GM19372 (cell line): Measurements from ENCODE around the gene GRID2.

Experiments used
- ATAC-seq: cut with Tn5 transposase; IDR thresholded peaks from one replicate; pipeline ENCODE4 v1.9.1; 2021; ENCODE audit warnings: mild to moderate bottlenecking, low read depth, moderate library complexity; ENCODE audit not compliant: unreplicated experiment

The GRID2 gene

GRCh38 chr4:93718233-93718632, 1414.5 kb downstream of the GRID2 start:
- ATAC-seq: no peak

- ATAC-seq: no peak
These were observed 1415.8 kb downstream of the GRID2 start for GRCh38 chr4:93719552-93719951.

GRCh38 chr4:93722446-93722845, 1418.7 kb downstream of the GRID2 start:
- ATAC-seq: no peak

- ATAC-seq: no peak
These were observed 1426.5 kb downstream of the GRID2 start for GRCh38 chr4:93730251-93730650.

GRCh38 chr4:93730760-93731159, 1427.0 kb downstream of the GRID2 start:
- no peak for ATAC-seq

DNA sequence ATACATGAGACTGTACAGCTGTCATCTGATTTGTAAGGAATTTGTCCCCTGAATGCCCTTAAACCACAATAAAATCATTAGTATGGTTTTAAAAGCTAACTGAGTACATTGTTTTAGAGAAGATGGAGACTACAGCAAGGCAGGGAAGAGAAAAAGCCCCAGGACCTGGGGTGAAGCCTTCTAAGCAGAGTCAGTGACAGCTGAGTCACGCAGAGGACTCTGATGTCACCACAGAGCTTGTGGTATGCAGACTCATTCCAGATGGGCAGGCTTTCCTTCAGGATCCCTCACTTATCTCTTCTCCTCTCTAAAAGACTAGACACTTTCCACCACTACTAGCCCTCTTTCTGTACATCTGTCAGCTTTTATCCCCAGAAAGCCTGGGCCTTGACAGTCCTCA, 1427.7 kb downstream of the GRID2 start:
- ATAC-seq: no peak

DNA sequence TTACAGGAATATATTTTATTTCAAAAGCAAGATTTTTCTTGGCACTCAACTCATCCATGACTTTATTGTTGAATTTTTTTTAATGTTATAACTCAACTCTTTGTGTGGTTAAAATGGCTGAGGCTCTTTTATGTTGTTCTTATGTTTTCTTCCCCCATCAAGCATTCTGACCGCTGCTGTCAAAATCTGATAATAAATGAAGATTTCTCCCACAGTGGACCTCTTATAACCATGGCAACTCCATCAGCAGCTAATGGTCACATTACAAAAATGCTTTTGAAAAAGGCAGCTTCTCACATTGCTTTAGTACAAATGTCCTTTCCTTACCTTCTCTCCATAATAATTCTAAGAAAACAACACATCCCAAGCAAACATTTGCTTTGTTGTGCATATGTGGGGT, 1428.7 kb downstream of the GRID2 start:
- no peak for ATAC-seq

GRCh38 chr4:93740890-93741289, 1437.1 kb downstream of the GRID2 start:
- ATAC-seq: no peak

DNA sequence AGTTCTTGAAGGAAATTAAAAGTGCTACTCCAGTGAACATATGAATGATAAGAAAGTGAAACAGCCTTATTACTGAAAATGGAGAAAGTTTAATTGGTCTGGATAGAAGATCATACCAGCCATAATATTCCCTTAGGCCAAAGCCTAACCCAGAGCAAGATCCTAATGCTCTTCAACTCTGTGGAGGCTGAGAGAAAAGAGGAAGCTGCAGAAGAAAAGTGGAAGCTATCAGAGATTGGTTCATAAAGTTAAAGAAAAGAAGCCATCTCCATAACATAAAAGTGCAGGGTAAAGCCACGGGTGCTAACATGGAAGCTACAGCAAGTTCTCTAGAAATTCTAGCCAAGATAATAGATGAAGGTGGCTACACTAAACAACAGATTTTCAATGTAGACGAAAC, 1439.3 kb downstream of the GRID2 start:
- no peak for ATAC-seq

GRCh38 chr4:93743635-93744034, 1439.9 kb downstream of the GRID2 start:
- no peak for ATAC-seq

DNA sequence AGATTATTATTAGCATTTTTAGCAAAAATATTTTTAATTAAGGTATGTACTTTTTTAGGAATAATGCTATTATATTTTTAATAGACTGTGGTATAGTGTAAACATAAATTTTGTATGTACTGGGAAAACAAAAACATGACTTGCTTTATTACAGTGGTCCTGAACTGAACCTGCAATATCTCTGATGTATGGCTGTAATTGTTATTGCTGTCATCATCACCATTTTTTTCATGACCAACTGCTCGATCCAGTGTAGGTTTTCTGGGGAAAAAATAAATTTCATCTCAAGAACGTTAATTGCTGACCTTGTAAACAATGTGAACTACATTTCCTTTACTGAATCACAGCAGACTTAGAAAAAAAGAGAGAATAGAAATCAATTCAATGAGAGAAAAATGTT, 1441.2 kb downstream of the GRID2 start:
- no peak for ATAC-seq

DNA sequence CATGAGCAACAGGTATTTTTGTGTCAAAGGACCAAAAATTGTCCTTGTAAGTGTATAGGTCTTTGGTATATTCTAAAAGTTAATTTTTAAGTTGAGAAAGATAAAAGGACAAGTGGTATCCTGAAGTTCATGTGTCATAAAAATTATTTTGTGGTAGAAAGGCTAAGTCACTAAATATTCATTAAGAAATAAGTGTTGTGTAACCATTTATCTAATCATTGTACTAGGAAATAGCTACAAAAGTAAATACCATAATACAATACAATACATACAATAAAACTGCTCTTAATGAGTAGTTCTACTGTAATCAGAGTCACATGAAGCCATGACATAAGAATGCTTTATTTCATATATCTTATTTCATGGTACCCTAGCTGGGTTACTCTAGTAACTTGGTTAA, 1442.3 kb downstream of the GRID2 start:
- no peak for ATAC-seq

- no peak for ATAC-seq
These were observed 1443.5 kb downstream of the GRID2 start for GRCh38 chr4:93747220-93747619.

- ATAC-seq: peak; percentile 42
These were observed 1444.9 kb downstream of the GRID2 start for GRCh38 chr4:93748373-93749291.

DNA sequence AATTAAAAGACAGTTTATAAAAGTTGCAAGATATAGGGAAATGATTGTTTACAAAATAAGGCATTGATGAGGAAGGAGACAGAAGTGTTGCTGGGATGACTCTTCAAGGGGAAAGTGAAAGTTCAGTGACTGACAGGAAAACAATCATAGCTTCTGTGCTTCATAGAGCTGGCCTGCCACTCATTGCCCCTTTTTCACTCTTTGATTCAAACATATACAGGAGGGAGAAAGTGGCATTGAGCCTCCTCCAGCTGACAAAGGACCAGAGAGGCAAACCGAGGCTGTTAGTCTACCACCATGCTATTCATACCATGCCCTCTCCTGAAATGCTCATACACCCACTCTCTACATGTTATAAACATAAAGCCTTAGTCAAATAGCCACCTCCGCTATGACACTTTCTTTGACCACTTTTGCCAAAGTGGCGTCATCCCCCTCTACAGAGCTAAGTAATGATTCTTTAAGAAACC, 1445.6 kb downstream of the GRID2 start:
- peak; percentile 60 for ATAC-seq

- no peak for ATAC-seq
These were observed 1447.6 kb downstream of the GRID2 start for GRCh38 chr4:93751411-93751810.

DNA sequence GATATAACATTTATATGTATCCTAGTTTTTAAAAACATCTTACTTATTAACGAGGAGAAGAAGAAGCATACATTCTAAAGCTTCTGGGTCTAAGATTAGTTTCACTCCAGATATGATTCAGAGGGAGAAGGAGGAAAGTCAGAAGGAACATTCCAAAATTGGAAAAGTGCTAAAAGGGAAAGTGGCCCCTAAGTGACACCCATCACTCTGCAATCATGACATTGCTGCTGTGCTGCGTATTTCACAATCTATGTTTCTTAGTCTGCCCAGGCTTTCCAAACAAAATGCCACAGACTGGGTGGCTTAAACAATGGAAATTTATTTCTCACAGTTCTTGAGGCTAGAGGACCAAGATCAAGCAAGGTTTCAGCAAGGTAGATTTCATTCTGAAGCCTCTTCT, 1452.3 kb downstream of the GRID2 start:
- ATAC-seq: no peak

DNA sequence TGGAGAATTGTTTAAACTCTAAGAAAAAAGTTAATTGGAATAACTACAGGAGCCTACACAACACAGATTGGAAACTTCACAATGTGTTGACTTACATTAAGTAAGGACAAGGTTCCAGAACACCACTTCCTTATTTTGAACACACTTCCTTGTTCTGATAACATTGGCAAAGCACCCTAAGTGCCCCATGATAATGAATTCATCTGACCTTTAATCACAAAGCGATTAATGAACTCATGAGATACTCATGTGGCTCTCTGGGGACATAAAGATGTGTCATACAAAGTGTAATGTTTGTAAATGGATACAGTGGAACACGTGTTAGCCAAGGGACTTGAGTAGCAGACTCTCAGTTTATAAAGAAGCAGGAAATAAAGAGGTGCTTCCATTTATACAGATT, 1455.7 kb downstream of the GRID2 start:
- ATAC-seq: no peak

DNA sequence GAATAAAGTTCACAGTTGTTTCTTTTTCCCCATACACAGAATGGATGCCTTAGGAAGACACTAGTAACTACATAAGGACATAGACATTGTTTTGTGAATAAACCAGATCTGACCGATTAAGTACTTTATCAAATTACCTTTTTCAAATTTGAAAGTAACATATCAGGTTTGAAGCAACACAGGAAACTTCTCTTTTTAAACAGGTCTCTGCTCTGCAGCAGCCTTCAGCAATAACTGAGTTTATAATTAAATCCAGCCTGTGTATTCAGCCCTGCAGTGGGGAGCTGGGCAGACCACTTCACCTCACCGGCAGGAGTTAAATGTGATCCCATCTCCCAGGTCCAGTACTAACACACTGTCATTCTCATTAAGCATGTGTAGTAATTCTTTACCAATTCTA, 1456.5 kb downstream of the GRID2 start:
- ATAC-seq: no peak

DNA sequence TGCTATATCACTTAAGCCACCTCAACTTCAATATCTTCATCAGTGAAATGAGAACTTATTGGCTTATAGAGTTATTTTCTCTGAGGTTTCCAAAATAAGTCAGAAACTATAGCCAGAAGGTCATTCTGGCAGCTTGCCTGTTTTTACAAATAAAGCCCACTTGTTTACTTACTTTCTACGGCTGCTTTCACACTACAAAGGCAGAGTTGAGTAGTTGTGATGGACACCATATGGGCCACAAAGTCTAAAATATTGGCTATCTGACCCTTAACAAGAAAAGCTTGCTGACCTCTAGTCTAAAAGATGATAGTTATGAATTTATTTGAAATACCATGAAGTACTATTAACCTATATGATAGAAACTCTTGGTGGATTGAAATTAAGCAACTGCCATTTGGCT, 1457.5 kb downstream of the GRID2 start:
- no peak for ATAC-seq

GRCh38 chr4:93764639-93765246, 1461.0 kb downstream of the GRID2 start:
- peak; percentile 69 for ATAC-seq

DNA sequence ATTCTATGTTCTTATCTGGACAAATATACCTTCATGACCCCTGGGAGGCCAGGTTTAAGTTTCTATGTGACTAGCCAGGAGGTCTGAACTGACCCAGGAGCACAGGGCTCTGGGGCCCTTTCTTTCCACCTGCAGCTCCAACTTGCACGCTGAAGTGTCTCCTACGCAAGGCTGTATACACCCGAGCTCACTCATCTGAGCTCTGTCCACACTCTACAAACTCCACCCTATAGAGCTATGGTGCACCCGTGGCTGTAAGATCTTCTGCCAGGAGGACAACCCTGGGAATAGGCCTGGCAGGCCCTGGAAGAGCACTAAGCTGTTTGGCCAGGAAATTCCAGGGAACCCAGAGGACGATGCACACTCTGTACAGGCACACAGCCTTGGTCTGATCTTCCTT, 1464.2 kb downstream of the GRID2 start:
- ATAC-seq: no peak
